ACHN (cell line): ENCODE data around the gene KCNA1.
A peak's percentile ranks its signal among the peaks of the same experiment; 100 is the strongest.
"Not testable (repeated sequence)": the region's sequence is repeated elsewhere in the genome, so short reads cannot be mapped to it uniquely, and the experiment has no call there.

Source experiments
- DNase-seq: peaks from one replicate; pipeline ENCODE4 v3.0.0-alpha.2; 2015
- in situ Hi-C: cut with HindIII; loops from 2 replicates; pipeline ENCODE4 v1.10.0; 2017; ENCODE audit warnings: low sequenced_read_pairs, low pct_ligation_motif_present, low pct_unique_long_range_greater_than_20kb

KCNA1 gene

GRCh38 chr12:4909734-4910501, at the start of gene KCNA1:
KCNA1 (plus strand) TSS chr12:4909905; CDS start chr12:4911379, 1,474 bp downstream.
- in situ Hi-C loops = no loop called here
- no peak for DNase-seq

- in situ Hi-C loops = no loop called here
- no peak for DNase-seq
Measured at GRCh38 chr12:4860741-4861140, 49.0 kb upstream of the KCNA1 start.

GRCh38 chr12:4862809-4863208, 46.9 kb upstream of the KCNA1 start:
- DNase-seq = no peak
- in situ Hi-C loops = no loop called here

- in situ Hi-C loops = no loop called here
- DNase-seq = no peak
Measured at GRCh38 chr12:4864575-4864974, 45.1 kb upstream of the KCNA1 start.

GRCh38 chr12:4865246-4865645, 44.5 kb upstream of the KCNA1 start:
- DNase-seq = no peak
- in situ Hi-C loops = no loop called here

GRCh38 chr12:4866299-4866698, 43.4 kb upstream of the KCNA1 start:
- in situ Hi-C loops = no loop called here
- no peak for DNase-seq

GRCh38 chr12:4867384-4867783, 42.3 kb upstream of the KCNA1 start:
- in situ Hi-C loops = no loop called here

GRCh38 chr12:4870423-4870822, 39.3 kb upstream of the KCNA1 start:
- DNase-seq = no peak
- in situ Hi-C loops = no loop called here

More at GRCh38 chr12:4867384-4867783, 42.3 kb upstream of the KCNA1 start:
- DNase-seq = no peak

GRCh38 chr12:4871514-4871913, 38.2 kb upstream of the KCNA1 start:
- DNase-seq = no peak
- in situ Hi-C loops = no loop called here

GRCh38 chr12:4873947-4874346, 35.8 kb upstream of the KCNA1 start:
- no peak for DNase-seq
- in situ Hi-C loops = no loop called here

GRCh38 chr12:4874671-4875070, 35.0 kb upstream of the KCNA1 start:
- no peak for DNase-seq
- in situ Hi-C loops = no loop called here

- DNase-seq, in situ Hi-C loops: not testable (repeated sequence)
Measured at GRCh38 chr12:4879481-4879880, 30.2 kb upstream of the KCNA1 start.

- in situ Hi-C loops = no loop called here
- DNase-seq = no peak
Measured at GRCh38 chr12:4881266-4882064, 28.2 kb upstream of the KCNA1 start.

- DNase-seq = no peak
- in situ Hi-C loops = no loop called here
Measured at GRCh38 chr12:4891866-4892265, 17.8 kb upstream of the KCNA1 start.

GRCh38 chr12:4892418-4892817, 17.3 kb upstream of the KCNA1 start:
- in situ Hi-C loops = no loop called here
- DNase-seq = no peak

GRCh38 chr12:4894019-4894418, 15.7 kb upstream of the KCNA1 start:
- in situ Hi-C loops = no loop called here
- no peak for DNase-seq

- in situ Hi-C loops = no loop called here
- peak; percentile 22 for DNase-seq
Measured at GRCh38 chr12:4899364-4899763, 10.3 kb upstream of the KCNA1 start.

- in situ Hi-C loops = no loop called here
- peak; percentile 41 for DNase-seq
Measured at GRCh38 chr12:4900327-4900726, 9.4 kb upstream of the KCNA1 start.

- no peak for DNase-seq
- in situ Hi-C loops = no loop called here
Measured at GRCh38 chr12:4905316-4905715, 4.4 kb upstream of the KCNA1 start.
